Measurements from ENCODE around the gene BSG. TPM values are rescaled to one million over a fixed set of nuclear protein-coding genes. Genes with fewer than 3 reads are reported as not detected.
A peak's percentile ranks its signal among the peaks of the same experiment; 100 is the strongest.
"Not testable (repeated sequence)": the region's sequence is repeated elsewhere in the genome, so short reads cannot be mapped to it uniquely, and the experiment has no call there.

BSG gene
- total and polyA plus RNA-seq, 2 of the 4 experiments (the other 2 are of a cell fraction) = 130 to 698 TPM

GRCh38 chr19:603302-603639 lies 30.9 kb downstream of the BSG start:
- ATAC-seq (ENCODE audit: low read depth); H2AK9ac ChIP-seq (replicated peaks; ENCODE audit: low read depth, low read length, poor library complexity); H2BK120ac ChIP-seq (ENCODE audit: low read depth, low read length); H3K56ac ChIP-seq (ENCODE audit: extremely low read depth, insufficient read depth, low read length); H4K91ac ChIP-seq (ENCODE audit: insufficient read depth, low read depth, low read length); H3K4me2 ChIP-seq (ENCODE audit: low read depth, low read length); H2AK5ac ChIP-seq (ENCODE audit: low read depth, low read length); H3K9me1 ChIP-seq (ENCODE audit: insufficient read depth, low read length); H3K27ac ChIP-seq (ENCODE audit: insufficient read depth, low read length); H3K23ac ChIP-seq (ENCODE audit: low read depth, low read length); H3K4me3 ChIP-seq (ENCODE audit: insufficient read depth, low read depth, low read length); H2BK20ac ChIP-seq (ENCODE audit: low read depth, low read length); H3K4me1 ChIP-seq (ENCODE audit: control insufficient read depth, insufficient read depth, low read length); H2AFZ ChIP-seq (replicated peaks; ENCODE audit: low read length, poor library complexity); H2BK5ac ChIP-seq (ENCODE audit: low read depth, low read length, poor library complexity, severe bottlenecking); H3K36me3 ChIP-seq (ENCODE audit: control insufficient read depth, insufficient read depth, low read length); H3K79me1 ChIP-seq (ENCODE audit: low read depth in 1 of 2, low read length in 2 of 2); H3K14ac ChIP-seq (replicated peaks; ENCODE audit: low read depth, low read length); H3K9me3 ChIP-seq (ENCODE audit: control insufficient read depth, insufficient read depth, low read length); in situ Hi-C loops (cut with MboI; ENCODE audit: low sequenced_read_pairs); H3K9ac ChIP-seq (ENCODE audit: low read depth, low read length); H3K27me3 ChIP-seq (ENCODE audit: control insufficient read depth, insufficient read depth, low read length); intact Hi-C loops (cut with micrococcal nuclease); H4K8ac ChIP-seq (ENCODE audit: low read depth in 2 of 2, low read length in 2 of 2); POLR2A ChIA-PET (ENCODE audit: unreplicated experiment); H3K4ac ChIP-seq (ENCODE audit: low read depth, low read length); BruUV-seq (replicated peaks); dilution Hi-C loops (cut with HindIII; ENCODE audit: low sequenced_read_pairs, unreplicated experiment); H2BK15ac ChIP-seq (ENCODE audit: low read depth, low read length); CTCF ChIA-PET; H4K5ac ChIP-seq (ENCODE audit: low read depth, low read length); H4K20me1 ChIP-seq (ENCODE audit: insufficient read depth, low read length); H3K18ac ChIP-seq (ENCODE audit: low read depth, low read length); DNase-seq: not testable (repeated sequence)
- WGBS, 2 experiments (ENCODE audit: extremely low coverage in 2 of 2, insufficient read length in 1 of 2) = no CpG with 5 or more reads among the region's 13 CpGs

- DNase-seq; H2AK9ac ChIP-seq (replicated peaks; ENCODE audit: low read depth, low read length, poor library complexity); BruUV-seq (replicated peaks): not testable (repeated sequence)
These were observed 31.4 kb downstream of the BSG start for GRCh38 chr19:603779-604178.

More at GRCh38 chr19:603779-604178, 31.4 kb downstream of the BSG start:
- in situ Hi-C loops (cut with MboI; ENCODE audit: low sequenced_read_pairs); H2BK20ac ChIP-seq (ENCODE audit: low read depth, low read length); H3K4ac ChIP-seq (ENCODE audit: low read depth, low read length); H4K20me1 ChIP-seq (ENCODE audit: insufficient read depth, low read length); H3K9ac ChIP-seq (ENCODE audit: low read depth, low read length); H3K23ac ChIP-seq (ENCODE audit: low read depth, low read length); CTCF ChIA-PET; H3K79me1 ChIP-seq (ENCODE audit: low read depth in 1 of 2, low read length in 2 of 2); H3K4me3 ChIP-seq (ENCODE audit: insufficient read depth, low read depth, low read length); H3K27me3 ChIP-seq (ENCODE audit: control insufficient read depth, insufficient read depth, low read length); POLR2A ChIA-PET (ENCODE audit: unreplicated experiment); H3K27ac ChIP-seq (ENCODE audit: insufficient read depth, low read length); H3K9me1 ChIP-seq (ENCODE audit: insufficient read depth, low read length); H3K56ac ChIP-seq (ENCODE audit: extremely low read depth, insufficient read depth, low read length); H4K8ac ChIP-seq (ENCODE audit: low read depth in 2 of 2, low read length in 2 of 2); H3K9me3 ChIP-seq (ENCODE audit: control insufficient read depth, insufficient read depth, low read length); dilution Hi-C loops (cut with HindIII; ENCODE audit: low sequenced_read_pairs, unreplicated experiment); H3K36me3 ChIP-seq (ENCODE audit: control insufficient read depth, insufficient read depth, low read length); H2AK5ac ChIP-seq (ENCODE audit: low read depth, low read length); H3K14ac ChIP-seq (replicated peaks; ENCODE audit: low read depth, low read length); H2BK120ac ChIP-seq (ENCODE audit: low read depth, low read length); H2BK5ac ChIP-seq (ENCODE audit: low read depth, low read length, poor library complexity, severe bottlenecking); intact Hi-C loops (cut with micrococcal nuclease); H4K5ac ChIP-seq (ENCODE audit: low read depth, low read length); H4K91ac ChIP-seq (ENCODE audit: insufficient read depth, low read depth, low read length); H3K18ac ChIP-seq (ENCODE audit: low read depth, low read length); H3K4me1 ChIP-seq (ENCODE audit: control insufficient read depth, insufficient read depth, low read length); H2BK15ac ChIP-seq (ENCODE audit: low read depth, low read length); H3K4me2 ChIP-seq (ENCODE audit: low read depth, low read length); H2AFZ ChIP-seq (replicated peaks; ENCODE audit: low read length, poor library complexity): not testable (repeated sequence)
- 94% methylated on average over 7 of the region's 20 CpGs; no CpG with 5 or more reads in 1 of the 2 experiments for WGBS, 2 experiments (ENCODE audit: extremely low coverage in 2 of 2, insufficient read length in 1 of 2)
- ATAC-seq (ENCODE audit: low read depth) = peak; percentile 14; the same call in 1 of the 2 replicates
